GM12865 (cell line): Measurements from ENCODE around the gene NHLRC4.

ENCODE experiments used
- DNase-seq: peaks from one replicate; pipeline ENCODE4 v3.0.0; 2010; ENCODE audit warnings: low read depth
- H3K4me3 ChIP-seq: 2 replicates; pipeline ENCODE4 v1.5.1; 2011; ENCODE audit warnings: mild to moderate bottlenecking, low read depth, low read length, control low read depth
- CTCF ChIP-seq: IDR thresholded peaks from 2 replicates; pipeline ENCODE4 v1.5.1; 2011; ENCODE audit warnings: low read length, control low read depth, low read depth, inconsistent platforms; ENCODE audit not compliant: insufficient read depth; ENCODE audit errors: missing control alignments

NHLRC4 gene

GRCh38 chr16:533391-534123, 33.2 kb upstream of the NHLRC4 start:
- H3K4me3 ChIP-seq = no peak overlapping the region
- TF ChIP-seq CTCF = no peak
- no peak for DNase-seq

- no peak for TF ChIP-seq CTCF
- DNase-seq = no peak
- H3K4me3 ChIP-seq = no peak overlapping the region
Observed at GRCh38 chr16:534135-534534, 32.7 kb upstream of the NHLRC4 start.

- TF ChIP-seq CTCF = no peak
Observed at GRCh38 chr16:534856-535445, 31.9 kb upstream of the NHLRC4 start.

GRCh38 chr16:535446-536405, 31.1 kb upstream of the NHLRC4 start:
- no peak overlapping the region for H3K4me3 ChIP-seq
- no peak for TF ChIP-seq CTCF
- no peak for DNase-seq

More at GRCh38 chr16:534856-535445, 31.9 kb upstream of the NHLRC4 start:
- H3K4me3 ChIP-seq = no peak overlapping the region
- no peak for DNase-seq

- no peak for TF ChIP-seq CTCF
- H3K4me3 ChIP-seq = no peak overlapping the region
- no peak for DNase-seq
Observed at GRCh38 chr16:536746-537145, 30.1 kb upstream of the NHLRC4 start.

- TF ChIP-seq CTCF = no peak
- no peak overlapping the region for H3K4me3 ChIP-seq
- no peak for DNase-seq
Observed at GRCh38 chr16:537415-538335, 29.1 kb upstream of the NHLRC4 start.
